RPMI7951 (cell line): ENCODE results near the gene SERPINB10. TPM values are rescaled to one million over a fixed set of nuclear protein-coding genes. Genes with fewer than 3 reads are reported as not detected.

Experiments used
- DNase-seq: peaks from one replicate; pipeline ENCODE4 v3.0.0-alpha.2; 2012; ENCODE audit warnings: low read depth
- total RNA-seq: library from RNA; depleted of rRNA; stranded (reverse); fragments of >200 nt; shearing (Covaris generic); gene quantifications from 2 replicates; pipeline ENCODE4 v1.2.3, GENCODE V29; 2014; rRNA removed

The SERPINB10 gene, protein sequence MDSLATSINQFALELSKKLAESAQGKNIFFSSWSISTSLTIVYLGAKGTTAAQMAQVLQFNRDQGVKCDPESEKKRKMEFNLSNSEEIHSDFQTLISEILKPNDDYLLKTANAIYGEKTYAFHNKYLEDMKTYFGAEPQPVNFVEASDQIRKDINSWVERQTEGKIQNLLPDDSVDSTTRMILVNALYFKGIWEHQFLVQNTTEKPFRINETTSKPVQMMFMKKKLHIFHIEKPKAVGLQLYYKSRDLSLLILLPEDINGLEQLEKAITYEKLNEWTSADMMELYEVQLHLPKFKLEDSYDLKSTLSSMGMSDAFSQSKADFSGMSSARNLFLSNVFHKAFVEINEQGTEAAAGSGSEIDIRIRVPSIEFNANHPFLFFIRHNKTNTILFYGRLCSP
- total RNA-seq: 0.10 and 0.60 TPM in 2 replicates

DNA sequence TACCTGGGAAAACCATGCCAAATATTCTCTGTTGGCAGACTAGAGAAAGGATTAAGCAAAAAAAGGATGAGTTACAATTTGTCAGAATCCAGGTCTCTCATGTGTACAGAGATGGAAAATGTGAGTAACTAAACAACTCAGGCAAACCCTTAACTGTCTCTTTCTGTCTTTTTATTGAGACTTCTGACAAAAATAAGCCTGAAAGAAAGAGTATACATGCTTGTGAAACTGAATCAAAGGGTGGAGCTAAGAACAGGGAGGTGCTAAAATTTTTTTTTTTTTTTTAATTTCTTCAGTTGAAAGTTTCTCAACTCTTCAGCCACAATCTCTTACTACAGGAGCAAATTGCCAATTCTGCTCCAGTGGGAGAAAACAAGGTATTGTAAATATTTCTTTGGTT lies at the start of gene SERPINB10:
SERPINB10 (plus strand) TSS at position 295 of the 400 bp plus-strand sequence. CDS start 7,553 bp downstream, outside the sequence.
- DNase-seq: no peak

- no peak for DNase-seq
These were observed 49.3 kb upstream of the SERPINB10 start for GRCh38 chr18:63858456-63858855.

DNA sequence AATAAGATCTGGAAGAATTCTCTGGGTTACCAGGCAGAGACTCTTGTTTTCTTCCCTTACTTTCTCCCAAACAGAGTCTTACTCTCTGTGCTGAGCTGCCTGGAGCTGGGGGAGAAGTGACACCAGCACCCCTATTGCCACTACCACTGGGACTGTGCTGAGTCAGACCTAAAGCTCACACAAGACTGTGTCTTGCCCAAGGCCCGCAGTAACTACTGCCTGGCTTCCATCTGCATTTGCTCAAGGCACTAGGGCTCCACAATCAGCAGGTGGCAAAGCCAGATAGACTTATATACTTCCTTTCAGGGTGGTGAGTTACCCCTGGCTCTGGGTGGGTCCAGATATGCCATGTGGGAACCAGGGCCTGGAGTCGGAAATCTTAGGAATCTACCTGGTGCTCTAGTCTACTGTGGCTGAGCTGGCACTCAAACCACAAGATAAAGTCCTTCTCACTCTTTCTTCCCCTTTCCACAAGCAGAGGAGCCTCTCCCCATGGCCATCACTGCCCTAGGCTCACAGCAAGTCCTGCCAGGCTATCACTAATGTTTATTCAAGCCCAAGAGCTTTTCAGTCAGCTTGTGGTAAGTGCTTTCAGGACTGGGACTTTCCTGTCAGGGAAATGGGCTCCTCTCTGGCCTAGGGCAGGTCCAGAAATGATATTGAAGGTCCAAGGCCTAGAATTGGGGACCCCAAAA lies 47.8 kb upstream of the SERPINB10 start:
- no peak for DNase-seq

DNA sequence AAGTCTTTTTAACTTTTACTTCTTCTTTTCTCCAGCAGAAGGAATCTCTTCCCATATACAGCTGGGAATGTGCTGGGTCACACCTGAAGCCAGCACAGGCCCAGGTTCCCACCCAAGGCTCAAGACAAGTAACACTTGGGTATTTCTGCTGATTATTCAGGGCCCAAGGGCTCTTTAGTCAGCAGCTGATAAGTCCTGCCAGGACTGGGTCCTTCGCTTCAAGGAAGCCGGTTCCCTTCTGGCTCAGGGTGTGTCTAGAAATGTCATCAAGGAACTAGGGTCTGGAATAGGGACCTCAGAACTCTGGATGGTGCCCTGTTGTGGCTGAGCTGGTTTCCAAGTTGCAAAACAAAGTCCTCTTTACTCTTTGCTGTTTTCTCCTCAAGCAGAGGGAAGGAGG lies 47.2 kb upstream of the SERPINB10 start:
- DNase-seq: no peak

- DNase-seq: no peak
These were observed 40.2 kb upstream of the SERPINB10 start for GRCh38 chr18:63867368-63868125.

- DNase-seq: no peak
These were observed 39.2 kb upstream of the SERPINB10 start for GRCh38 chr18:63868546-63868945.

- peak; percentile 92 for DNase-seq
These were observed 38.4 kb upstream of the SERPINB10 start for GRCh38 chr18:63869374-63869773.

DNA sequence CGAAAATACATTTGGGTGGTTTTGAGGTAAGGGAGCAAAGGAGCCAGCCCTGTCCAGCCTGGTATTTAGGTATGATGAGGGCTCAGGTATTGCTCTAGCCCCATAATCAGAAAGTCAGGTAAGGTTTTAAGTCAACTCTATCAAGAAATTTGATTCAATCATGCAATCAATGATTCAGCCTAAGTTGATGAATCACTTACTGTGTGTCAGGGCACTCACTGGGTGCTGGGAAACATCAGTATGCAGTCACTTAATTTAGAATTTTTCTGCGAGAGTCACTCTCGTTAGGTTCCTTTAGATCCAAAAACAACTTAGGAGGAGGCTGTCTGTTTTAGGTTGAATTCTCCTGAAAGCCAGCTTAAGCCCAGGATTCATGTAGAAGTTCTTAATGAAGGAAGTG lies 37.9 kb upstream of the SERPINB10 start:
- DNase-seq: peak; percentile 59

GRCh38 chr18:63871836-63872235 lies 35.9 kb upstream of the SERPINB10 start:
- DNase-seq: no peak

GRCh38 chr18:63872586-63872985 lies 35.2 kb upstream of the SERPINB10 start:
- DNase-seq: no peak

GRCh38 chr18:63878343-63878742 lies 29.4 kb upstream of the SERPINB10 start:
- DNase-seq: peak; percentile 58

- peak; percentile 34 for DNase-seq
These were observed 28.8 kb upstream of the SERPINB10 start for GRCh38 chr18:63878925-63879324.

GRCh38 chr18:63879709-63880108 lies 28.0 kb upstream of the SERPINB10 start:
- DNase-seq: peak; percentile 63

GRCh38 chr18:63881851-63882250 lies 25.9 kb upstream of the SERPINB10 start:
- peak; percentile 56 for DNase-seq

DNA sequence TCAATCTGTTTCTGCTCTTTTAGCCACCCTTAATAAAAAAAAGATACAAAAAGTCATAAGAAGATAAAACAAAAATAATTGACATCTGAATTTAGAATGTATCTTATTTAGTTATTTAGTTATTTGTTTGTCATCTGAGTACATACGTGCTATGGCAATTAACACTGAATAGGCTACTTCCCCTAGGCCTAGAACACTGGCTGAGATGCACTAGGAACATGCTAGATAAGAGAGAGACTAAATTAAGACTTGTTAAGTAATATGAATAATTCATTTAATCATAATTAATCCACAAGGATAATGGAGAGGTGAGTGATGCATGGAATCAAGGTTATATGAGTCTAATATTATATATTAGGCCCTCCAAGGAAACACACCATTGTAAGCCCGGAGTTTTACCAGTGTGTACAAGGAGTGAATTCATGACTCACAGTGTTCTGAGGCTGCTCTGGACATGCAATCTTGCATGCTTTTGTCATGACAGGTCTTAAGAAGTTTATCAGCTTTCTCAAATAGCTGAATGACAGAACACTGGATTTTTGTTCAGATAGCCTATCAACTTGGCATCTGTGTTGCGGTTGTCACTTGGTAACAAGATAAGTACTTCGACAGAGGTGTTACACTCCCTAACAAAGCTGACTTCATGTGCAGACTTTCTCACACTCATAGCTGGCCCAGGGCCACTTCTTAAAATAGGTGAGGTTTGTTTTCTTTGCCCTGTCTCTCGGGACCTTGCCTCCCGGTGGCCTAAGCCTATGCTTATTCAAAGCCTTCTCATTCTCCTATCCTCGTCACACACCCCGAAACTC lies 25.2 kb upstream of the SERPINB10 start:
- DNase-seq: peak; percentile 94

DNA sequence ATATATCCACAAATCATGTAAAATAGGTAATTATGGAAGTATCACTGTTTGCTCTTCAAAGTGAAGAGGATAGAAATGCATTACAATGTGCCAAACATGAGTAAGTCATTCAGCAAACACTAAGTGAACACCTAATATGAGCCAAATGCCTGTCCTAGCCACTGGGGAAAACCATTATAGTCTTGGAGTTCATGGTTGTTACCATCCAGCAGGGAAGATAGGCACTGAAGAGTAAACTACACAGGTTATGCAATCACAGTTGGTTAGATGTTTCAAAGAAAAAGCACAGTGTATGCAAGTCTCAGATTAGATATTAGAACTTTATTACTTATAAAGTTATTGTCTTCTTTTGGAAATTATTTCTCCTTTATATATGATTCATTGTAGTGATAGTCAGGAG lies 24.1 kb upstream of the SERPINB10 start:
- DNase-seq: peak; percentile 27

- peak; percentile 69 for DNase-seq
These were observed 20.3 kb upstream of the SERPINB10 start, which contains the start of gene SERPINB2 for GRCh38 chr18:63887424-63887823. Gene SERPINB2, plus strand, starts transcription at chr18:63887705. Its CDS starts 3,740 bp downstream, at chr18:63891445.

DNA sequence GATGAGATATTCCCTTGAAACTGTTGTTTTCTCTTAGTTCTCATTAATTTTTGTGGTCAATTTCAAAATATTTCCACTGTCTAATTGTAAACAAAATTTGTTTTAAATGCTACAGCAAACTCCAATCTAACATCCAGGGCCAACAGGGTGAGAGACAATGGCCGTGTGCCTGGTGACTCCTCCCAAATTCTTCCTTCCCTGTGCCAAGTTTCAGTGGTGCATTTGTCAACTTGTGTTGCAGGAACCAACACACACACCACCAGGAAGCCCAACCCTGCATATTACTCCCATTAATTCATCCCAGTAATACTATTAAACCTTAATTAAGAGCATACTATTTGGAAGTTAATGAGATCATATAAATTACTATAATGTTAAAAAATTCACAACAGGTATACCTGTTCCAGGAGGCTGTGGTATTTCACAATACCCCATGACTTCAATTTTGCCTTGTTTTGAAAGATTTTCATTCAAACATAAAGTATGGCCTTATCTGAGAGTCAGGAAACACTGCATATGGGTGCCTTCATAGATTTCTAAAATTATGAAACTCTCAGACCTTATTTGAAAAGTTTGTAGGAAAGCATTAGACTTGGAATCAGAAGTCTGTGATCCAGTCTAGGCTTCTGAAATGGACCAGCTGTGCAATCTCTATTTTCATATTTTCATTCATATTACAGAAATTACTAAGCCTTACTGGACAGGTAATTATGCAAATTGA lies 19.1 kb upstream of the SERPINB10 start:
- DNase-seq: peak; percentile 40

GRCh38 chr18:63889626-63890025 lies 18.1 kb upstream of the SERPINB10 start:
- DNase-seq: no peak

DNA sequence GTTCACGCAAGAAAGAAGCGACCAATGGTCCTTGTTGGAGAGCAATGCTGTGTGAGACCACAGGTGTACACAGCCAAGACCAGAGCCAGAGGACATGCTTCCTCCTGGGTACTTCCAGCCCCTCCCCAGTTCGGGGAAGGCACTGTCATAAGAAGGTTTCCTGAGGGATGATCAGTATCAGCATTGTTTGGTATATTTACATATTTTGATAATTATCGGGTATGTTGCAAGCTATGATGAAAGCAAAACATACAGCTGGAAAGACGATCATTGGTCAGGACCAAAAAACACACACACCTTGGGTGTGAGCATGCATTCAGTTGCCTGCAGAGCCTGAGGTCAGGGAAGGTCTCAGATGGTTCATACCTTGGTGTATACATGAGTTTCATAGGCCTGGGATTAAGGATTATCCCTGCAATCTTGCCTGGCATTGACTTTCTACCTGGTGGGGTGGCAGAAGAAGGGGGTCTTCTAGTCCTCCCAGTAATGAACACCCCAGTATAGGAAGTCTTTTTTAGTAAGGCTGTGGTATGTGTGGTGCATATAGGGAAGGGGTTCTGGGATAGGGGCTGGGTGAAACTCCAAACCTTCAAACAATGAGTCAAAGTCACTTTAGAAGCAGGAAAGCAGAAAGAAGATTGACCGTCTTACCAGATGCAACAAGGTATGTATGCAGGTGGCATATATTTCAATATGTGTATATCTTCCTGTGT lies 17.4 kb upstream of the SERPINB10 start:
- no peak for DNase-seq
